HT-29 (cell line): Measurements from ENCODE around the gene FUOM. TPM values are rescaled to one million over a fixed set of nuclear protein-coding genes. Genes with fewer than 3 reads are reported as not detected.
A peak's percentile ranks its signal among the peaks of the same experiment; 100 is the strongest.
"Not testable (repeated sequence)": the region's sequence is repeated elsewhere in the genome, so short reads cannot be mapped to it uniquely, and the experiment has no call there.

Source experiments
- DNase-seq: peaks from one replicate; pipeline ENCODE4 v3.0.0-alpha.2; 2015; ENCODE audit warnings: low spot score
- total RNA-seq: library from RNA; depleted of rRNA; stranded (reverse); fragments of >200 nt; shearing (Covaris generic); gene quantifications from 2 replicates; pipeline ENCODE4 v1.2.3, GENCODE V29; 2014

The FUOM gene
- total RNA-seq, 1 experiment from 2014 or later, result 59.7 TPM

DNA sequence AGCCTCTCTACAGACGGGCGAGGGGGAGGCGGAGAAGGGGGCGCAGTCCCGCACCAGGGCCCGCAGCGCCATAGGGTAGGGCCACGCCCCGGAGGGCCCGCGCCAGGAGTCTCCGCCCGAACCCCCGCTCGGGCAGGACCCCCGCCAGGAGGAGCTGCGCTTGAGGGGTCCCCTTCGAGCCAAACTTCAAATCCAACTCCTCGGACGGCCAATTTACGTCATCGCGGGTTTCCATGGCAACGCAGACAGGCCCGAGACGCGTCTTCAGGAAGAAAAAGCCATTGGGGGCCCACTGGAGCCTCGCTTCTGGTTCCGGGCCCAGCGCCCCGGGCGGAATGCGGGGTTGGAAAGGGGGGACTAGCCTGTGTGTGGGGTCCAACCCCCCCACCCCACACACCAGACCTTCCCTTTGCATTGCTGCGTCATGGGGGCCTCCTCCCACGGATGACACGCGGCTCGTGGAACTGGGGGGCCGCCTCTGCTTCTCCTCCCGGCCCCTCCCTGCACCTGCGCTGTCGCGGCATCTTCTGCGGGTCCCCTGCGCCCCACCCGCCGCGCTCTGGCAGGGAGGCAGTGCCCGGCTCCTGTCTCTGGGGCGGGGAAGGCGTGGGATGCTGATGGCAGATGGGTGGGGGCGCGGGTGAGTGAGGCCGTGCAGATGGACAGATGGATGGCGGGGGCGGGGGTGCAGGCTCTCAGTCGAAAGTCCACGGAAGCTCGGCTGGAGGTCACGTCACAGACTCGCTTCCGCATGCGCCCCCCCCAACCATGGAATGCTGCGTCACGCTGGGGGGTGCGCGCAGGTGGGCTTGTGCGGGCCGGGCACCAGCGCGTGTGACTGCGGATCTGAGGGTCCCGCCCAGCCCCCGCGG, 22.3 kb downstream of the FUOM start:
- DNase-seq, result no peak

DNA sequence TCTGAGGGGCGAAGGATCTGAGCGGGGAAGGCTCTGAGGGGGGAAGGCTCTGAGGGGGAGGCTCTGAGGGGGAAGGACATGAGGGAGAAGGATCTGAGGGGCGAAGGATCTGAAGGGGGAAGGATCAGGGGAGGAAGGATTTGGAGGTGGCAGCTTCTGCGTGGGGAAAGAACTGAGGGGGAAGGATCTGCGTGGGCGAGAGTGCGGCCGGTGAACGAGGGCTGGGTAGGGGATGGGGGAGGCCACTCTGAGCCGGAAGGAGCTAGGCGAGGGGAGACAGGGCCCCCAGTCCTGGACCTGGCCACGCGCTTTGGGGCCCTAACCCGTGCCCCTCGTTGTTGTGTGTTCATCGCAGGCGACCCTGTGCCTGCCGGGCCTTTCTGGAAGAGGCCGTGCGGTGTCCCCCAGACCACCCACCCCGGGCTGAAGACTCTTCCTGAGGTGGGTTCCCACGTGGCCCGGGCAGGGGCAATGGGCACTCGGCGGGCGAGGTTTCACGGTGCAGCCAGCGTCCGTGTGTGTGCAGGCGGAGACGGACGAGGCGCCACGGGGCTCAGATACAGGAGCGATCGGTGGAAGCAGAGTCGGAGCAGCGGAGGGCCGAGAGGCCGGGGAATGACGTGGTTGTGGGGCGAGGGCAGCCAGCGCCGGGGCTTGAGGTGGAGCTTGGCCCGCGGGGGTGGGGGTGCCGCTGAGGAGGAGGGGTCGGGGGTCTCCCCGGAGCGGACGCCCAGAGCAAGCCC, 23.1 kb downstream of the FUOM start:
- DNase-seq, result no peak

DNA sequence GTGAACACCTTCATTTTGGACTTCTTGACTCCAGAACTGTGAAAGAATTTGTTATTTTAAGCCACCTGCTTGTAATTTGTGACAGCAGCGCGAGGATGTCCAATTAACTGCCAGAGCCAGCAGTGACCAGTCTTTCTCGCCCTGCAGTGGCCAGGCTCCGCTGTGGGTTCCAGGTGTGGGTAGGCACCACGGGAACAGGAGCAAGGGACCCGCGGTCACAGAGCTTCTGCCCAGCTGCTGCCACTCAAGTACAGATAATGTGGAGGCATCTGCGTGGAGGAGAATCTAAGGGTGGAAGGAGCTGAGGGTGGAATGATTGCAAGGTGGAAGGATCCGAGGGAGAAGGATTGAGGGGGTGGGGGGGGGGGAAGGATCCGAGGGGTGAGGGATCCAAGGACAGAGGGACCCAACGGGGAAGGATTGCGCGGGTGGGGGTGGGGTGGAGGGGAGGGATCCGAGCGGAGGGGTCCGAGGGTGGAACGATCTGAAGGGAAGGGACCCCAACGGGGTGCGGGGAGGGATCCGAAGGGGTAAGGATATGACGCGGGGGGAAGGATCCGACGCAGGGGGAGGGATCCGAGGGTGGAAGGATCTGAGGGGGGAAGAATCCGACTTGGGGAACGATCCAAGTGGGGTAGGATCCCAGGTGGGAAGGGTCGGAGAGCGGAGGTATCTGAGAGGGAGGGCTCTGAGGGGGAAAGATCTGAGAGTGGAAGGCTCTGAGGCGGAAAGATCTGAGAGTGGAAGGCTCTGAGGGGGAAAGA, 24.7 kb downstream of the FUOM start:
- DNase-seq, result no peak

DNA sequence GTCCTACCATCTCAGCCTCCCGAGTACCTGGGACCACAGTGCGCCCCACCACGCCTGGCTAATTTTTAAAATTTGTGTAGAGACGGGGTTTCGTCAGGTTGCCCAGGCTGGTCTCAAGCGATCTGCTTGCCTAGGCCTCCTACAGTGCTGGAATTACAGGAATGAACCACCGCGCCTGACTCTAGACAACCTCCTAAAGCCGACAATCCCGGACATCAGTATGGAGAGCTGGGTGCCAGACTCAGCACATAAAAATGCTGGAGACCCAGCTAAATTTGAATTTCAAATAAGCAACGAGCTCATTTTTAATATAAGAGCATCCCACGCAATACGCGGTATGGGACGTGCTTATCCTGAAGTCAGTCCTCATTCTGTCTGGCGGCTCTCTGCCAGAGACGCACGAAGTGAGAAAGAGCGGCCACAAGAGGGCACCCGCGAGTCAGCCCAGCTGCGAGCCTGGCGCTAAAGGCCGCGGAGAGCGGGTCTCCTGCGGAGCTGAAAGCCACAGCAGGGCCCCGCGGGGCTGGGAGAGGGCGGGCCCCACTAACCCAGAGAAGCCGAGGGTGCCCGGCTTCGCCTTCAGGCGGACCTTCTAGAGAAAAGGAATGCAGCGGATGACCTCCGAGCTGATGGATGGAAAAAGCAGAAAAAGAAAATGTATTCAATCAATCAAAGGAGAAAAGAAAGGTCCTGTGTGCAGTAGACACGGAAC, 28.2 kb downstream of the FUOM start:
- DNase-seq, result peak; percentile 90

DNA sequence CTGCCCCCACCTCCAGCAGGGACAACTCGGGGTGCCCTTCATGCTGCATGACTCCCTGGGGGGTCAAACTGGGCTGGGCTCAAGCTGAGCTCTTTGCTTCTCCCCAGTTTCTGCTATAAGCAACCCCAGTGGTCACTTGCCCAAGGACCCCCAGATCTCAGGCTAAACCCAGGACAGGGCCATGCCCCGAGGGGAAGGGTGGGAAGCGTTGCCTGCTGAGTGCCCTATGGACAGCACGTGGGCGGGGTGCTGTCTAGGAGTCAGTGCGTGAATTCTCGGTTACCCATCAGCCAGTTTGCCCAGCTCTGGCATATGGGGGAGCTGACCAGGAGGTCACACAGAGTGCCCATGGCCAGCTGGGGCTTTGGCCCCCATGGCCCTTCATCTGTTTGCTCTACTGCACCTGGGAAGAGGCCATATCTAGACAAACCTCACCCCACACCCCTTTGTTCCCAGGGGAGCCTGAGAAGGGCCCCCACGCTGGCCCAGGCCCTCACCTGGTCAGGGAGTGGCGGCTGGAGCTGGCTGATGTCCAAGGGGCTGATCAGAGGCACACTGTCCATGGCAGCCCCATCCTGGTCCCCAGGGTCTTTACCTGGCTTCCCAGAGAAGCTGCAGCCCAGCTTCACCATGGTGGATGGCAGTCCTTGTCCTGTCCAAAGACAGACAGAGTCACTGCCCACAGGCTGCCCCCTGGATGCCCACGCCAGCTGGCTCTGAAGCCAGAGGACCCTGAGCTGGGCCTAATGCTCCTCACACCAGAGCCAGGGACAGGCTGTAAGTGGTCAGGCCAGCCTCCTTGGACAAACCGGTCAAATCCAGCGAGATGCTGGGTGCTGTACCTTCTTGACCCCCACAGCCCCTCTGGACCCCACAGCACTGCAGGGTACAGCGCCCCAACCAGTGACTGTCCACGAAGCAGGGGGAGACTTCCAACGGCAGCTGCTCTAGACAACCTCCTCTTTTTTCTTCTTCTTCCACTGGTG, 29.2 kb downstream of the FUOM start:
- DNase-seq, result no peak

DNA sequence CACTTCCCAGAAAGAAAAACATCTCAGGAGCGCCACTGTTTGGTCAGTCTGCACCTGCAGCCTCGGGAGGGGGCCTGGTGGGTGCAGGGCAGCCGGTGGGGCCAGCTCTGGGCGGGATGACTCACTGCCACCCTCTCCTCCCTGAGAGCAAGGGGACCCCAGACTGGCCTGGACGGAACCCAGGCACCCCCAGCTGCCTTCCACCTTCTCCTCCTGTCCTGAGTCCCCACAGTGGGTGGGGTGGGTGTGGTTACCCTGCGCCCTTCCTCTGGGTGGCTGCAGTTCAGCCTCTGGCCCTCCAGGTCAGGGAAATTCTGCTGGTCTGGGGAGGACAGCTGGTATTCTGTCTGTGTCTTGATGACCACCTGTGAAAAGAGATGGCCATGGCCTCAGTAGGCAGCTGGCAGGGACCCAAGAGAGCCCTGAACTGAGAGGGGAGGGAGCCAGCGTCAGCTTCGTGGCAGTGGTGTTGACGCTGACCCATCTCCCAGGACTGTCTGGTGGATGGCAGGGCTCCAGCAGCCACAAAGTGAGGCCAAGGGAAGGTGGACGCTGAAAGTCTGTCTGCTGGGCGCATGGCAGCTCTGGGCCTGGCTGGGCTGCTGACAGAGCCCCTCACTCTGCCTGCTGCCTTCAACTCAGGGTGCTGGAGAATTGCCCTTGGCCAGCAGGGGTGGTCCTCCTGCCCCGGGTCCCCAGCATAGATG, 30.0 kb downstream of the FUOM start:
- no peak for DNase-seq

DNA sequence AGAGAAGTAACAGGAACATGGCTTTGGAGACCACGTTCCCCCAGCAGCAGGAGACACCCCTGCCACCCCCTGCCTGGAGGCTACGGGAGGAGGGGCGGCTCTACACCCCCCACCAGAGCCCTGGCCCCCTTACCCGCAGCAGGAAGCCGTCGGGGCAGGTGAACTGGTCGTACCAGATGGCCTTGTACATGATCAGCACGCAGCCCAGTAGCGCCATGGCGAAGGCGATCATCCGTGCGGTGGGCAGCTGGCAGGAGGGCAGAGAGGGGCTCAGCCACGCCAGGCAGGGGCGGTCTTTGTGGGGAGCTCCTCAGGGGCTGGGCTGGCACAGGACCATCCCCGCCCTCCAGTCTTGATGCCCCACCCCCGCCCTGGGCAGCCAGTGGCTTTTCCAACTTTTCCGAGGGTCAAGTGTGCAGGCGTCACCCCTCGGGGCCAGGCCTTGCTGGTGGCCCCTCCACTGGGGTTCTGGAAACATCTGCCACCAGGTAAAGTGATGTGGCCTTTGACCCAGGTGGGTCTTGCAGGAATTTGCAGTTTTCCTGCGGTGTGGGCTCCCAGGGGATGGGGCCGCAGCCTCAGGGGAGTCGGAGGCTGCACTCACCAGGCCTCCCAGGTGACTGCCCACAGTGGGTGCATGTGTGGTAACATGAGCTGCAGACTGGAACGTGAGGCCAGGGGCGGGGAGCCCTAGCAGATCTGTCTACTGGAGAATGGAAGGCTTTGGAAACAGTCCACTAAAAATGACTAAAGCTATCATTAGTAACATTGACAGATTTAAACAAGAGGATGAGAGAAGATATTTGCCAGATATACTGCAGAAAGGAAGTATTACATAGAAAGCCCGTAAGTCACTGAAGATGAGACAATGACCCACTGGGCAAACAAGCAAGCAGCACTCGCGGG, 30.8 kb downstream of the FUOM start:
- DNase-seq, result no peak

DNA sequence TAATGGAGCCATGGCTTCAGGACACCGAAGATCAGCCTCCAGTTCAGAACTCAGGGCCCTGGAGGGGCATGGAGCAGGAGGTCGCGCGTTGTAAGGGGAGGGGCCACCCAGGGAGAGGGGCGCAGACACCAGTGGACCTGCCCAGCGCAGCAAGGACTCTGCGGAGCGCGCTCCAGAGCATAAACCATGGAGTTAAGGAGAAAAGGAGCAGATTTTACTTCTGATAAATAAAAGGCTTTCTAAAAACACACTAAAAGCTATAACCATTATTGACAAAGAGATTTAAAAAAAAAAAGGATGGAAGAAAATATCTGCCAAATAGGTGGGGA, 31.6 kb downstream of the FUOM start:
- no peak for DNase-seq

DNA sequence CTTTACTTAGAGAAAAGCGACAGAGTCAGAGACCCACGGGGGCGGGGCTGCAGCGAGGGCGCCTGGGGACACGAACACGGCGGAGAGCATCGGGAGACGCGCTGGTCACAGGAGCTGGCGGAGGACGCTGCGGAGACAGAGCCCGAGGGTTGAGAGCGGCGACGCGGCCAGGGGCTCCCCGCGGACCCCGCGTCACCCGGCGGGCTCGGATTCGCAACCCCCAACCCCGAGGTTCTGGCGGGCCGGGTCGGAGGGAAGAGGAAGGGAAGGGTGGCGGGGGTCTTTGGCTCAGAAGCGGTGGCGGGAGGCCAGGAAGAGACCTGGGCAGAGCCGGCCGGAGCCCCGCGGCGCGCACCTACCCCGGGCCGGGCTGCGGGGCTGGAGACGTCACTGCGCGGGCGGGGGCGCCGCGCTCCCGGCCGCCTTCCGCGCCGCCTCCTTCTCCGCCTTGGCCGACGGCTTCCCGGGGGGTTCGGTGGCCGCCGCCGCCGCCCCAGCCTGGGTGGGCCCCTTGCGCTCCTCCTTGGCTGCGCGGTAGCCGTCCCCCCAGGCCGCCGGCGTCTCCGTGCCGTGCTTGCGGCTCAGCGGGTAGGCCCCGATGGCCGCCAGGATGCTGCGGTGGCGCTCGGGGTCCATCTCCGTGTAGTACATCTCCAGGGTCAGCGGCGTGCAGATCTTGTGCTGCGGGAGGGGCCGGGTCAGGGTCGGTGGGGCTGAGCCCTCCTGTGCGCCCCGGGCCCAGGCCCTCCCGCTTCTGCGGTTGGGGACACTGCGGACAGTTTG, 32.2 kb downstream of the FUOM start:
- no peak for DNase-seq

DNA sequence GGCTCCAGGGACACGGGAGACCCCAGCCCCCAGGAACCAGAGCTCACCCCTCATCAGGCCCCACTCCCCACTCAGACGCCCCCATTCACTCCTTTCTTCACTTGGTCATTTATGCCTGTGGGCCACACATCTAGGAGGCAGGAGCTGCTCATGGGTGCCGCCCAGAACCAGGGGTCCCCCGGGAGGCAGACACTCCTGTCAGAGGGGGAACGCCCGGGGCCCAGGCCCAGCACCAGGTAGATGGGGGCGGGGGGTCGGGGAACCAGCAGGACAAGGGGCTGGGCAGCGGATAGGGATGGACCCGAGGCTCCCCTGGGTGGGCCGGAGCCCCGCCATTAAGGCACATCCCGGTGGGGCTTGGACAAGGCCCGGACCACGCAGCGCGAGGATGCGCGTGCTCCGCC, 33.0 kb downstream of the FUOM start:
- no peak for DNase-seq

DNA sequence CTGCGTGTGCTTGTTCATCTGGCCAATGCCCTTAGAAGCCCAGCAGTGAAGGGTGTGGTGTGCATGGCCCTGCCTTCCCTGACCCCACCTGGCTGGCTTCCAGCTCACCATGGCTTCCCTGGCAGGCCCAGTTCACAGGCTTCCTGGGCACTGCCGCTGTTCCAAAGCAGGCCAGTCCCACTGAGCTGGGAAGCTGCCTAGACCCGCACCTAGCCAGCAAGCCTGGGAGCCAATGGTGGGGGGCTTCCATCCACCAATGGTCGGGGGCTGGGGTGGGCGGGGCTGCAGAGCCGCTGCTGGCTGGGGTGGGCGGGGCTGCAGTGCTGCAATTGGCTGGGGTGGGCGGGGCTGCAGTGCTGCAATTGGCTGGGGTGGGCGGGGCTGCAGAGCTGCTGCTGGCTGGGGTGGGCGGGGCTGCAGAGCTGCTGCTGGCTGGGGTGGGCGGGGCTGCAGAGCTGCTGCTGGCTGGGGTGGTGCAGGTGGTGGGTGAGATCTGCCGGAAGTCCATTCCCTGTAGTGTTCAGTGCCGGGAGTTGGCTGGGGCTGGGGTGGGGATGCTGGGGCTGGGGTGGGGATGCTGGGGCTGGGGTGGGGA, 33.5 kb downstream of the FUOM start:
- peak; percentile 78 for DNase-seq

DNA sequence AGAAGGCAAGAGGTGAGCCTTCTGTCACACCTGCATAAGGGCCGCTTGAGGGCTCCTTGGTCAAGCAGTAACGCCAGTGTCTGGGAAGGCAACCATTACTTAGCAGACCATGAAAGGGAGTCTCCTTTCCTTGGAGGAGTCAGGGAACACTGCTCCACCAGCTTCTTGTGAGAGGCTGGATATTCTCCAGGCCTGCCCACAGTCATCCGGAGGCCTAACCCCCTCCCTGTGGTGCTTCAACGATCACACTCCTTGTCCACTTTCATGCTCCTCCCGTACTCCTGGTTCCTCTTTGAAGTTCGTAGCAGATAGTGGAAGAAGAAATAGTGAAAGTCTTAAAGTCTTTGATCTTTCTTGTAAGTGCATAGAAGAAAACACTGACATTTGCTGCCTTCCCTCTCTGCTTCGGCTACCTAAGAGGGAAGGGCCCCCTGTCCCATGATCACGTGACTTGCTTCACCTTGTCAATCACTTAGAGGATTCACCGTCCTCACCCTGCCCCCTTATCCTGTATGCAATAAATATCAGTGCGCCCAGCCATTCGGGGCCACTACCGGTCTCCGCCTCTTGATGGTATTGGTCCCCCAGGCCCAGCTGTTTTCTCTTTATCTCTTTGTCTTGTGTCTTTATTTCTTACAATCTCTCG, 35.6 kb downstream of the FUOM start:
- not testable (repeated sequence) for DNase-seq

DNA sequence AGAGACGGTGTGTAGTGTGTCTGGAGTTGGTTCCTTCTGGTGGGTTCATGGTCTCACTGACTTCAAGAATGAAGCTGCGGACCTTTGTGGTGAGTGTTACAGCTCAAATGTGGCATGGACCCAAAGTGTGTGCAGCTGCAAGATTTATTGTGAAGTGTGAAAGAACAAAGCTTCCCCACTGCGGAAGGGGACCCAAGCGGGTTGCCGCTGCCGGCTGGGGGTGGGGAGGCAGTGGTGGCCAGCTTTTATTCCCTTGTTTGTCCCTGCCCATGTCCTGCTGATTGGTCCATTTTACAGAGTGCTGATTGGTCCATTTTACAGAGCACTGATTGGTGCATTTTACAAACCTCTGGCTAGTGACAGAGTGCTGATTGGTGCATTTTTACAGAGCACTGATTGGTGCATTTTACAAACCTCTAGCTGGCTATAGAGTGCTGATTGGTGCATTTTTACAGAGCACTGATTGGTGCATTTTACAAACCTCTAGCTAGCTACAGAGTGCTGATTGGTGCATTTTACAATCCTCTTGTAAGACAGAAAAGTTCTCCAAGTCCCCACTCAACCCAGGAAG, 36.9 kb downstream of the FUOM start:
- not testable (repeated sequence) for DNase-seq

DNA sequence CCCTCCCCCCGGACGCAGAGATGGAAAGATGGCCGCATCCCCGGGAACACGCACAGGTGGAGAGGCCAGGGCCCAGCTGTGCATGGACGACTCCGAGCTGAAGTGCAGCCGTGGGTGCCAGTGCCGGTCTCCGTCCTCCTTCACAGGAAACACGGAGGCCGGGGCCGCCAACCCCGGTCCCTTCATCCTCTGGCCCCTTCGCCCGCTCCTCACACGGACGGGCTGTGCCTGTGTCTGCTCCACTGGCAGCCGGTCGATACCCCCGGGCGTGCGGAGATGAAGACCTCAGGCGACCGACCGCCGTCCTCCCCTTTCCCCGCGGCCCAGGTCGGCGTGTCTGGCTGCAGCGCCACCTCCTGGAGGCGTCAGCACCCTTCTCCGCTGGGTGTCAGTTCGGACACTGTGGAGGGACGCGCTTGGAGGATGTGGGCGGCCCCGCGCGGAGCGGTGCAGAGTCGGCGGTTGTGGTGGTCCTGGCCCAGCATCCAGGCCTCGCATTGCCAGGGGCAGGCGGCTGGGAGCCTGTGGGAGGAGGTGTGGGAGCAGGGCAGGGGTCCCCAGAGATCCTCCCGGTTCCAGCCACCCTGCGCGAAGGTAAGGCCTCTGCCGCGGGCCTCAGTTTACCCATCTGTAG, 39.2 kb downstream of the FUOM start:
- peak; percentile 42 for DNase-seq

DNA sequence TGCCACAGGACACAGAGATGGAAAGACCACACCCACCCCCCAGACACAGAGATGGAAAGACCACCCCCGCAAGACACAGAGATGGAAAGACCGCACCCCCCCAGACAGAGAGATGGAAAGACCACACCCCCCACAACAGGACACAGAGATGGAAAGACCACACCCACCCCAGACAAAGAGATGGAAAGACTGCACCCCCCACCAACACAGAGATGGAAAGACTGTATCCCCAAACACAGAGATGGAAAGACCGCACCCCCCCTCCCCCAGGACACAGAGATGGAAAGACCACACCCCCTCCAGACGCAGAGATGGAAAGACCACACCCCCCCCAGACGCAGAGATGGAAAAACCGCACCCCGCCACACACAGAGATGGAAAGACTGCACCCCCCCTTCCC, 41.1 kb downstream of the FUOM start:
- no peak for DNase-seq

DNA sequence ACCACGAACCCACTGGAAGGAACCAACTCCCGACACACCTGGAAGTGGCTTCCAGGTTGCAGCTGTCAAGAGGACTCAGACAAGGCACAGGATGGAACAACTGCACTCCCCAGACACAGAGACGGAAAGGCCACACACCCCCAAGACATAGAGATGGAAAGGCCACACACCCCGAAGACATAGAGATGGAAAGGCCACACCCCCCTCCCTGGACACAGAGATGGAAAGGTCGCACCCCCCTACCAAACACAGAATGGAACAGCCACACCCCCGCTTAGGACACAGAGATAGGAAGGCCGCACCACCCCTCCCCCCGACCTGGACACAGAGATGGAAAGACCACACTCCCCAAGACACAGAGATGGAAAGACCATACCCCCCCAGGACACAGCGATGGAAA, 41.6 kb downstream of the FUOM start:
- no peak for DNase-seq
